ENCODE measurements around the gene MXD1. TPM values are rescaled to one million over a fixed set of nuclear protein-coding genes. Genes with fewer than 3 reads are reported as not detected.

The MXD1 gene
- total RNA-seq, 1 donor from 2014 or later, result 10.9 TPM

DNA sequence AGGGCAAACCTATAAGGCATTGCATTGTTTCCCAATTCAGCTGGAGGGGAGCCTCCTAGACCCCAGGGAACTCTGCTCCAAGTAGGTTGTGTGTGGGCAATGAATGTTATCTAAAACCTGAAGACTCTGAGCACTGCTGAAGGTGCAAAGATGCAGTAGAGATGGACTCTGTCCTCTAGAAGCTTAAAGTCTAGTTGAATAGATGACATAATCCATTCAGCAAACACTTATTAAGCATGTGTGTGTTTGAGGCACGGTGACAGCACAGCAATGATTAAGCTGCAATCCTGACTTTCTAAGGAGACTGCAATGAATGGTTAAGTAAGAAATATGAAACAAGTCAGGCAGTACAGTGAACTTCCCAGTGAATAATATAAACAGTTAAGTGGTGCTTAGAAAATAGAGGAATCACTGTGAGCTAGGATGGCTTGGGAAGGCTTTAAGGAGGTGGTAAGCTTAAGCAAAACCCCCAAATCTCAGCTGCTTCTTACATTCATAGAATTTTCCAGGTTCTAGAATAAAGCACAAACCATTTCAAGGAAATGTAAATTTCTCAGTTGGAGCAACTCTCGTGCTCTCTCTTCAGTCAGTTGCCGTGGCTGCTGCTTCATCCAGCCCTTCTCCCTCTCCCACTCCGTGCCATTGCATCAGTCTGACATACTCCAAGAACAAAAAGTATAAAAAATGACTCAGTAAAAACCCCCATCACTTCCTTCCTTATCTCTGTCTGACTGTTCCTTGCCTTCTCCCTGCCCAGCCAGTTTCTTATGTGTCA is 19.1 kb downstream of the MXD1 start:
- Mint-ChIP-seq H3K36me3 (ENCODE audit: low read depth) (peaks cover 61% of the 10 kb centered on the region), H3K27ac (no peak overlapping the region), H3K27me3 (no peaks in the 10 kb centered on the region), H3K9me3 (no peaks in the 10 kb centered on the region), H3K4me3 (no peak overlapping the region), H3K4me1 (peaks cover 10% of the 10 kb centered on the region)
- TF ChIP-seq, protein P1, sequence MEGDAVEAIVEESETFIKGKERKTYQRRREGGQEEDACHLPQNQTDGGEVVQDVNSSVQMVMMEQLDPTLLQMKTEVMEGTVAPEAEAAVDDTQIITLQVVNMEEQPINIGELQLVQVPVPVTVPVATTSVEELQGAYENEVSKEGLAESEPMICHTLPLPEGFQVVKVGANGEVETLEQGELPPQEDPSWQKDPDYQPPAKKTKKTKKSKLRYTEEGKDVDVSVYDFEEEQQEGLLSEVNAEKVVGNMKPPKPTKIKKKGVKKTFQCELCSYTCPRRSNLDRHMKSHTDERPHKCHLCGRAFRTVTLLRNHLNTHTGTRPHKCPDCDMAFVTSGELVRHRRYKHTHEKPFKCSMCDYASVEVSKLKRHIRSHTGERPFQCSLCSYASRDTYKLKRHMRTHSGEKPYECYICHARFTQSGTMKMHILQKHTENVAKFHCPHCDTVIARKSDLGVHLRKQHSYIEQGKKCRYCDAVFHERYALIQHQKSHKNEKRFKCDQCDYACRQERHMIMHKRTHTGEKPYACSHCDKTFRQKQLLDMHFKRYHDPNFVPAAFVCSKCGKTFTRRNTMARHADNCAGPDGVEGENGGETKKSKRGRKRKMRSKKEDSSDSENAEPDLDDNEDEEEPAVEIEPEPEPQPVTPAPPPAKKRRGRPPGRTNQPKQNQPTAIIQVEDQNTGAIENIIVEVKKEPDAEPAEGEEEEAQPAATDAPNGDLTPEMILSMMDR (IDR thresholded peaks at IDR 0.05), result no peak
- no peak for ATAC-seq (ENCODE audit: low read depth)
- no peak for DNase-seq
- intact Hi-C loops (cut with micrococcal nuclease), result no loop called here
- ChIA-PET POLR2A (interaction anchor here (0.6 kb wide), 1 partner anchor 211 kb away, joined by 3 read pairs; no protein-coding TSS in a partner anchor), CTCF (no interaction called here)

DNA sequence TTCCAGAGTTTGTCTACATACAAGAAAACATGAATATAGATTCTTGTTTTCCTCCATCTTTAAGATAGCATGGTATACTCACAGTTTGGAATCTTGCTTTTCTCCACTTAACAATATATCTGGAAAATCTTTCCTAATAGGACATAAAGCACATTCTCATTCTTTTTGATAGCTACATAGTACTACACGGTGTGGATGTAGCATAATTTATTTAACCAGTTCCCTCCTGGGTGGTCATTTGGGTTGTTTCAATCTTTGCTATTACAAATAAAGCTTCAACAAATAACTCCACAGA is 19.7 kb downstream of the MXD1 start:
- Mint-ChIP-seq H3K4me3 (no peak overlapping the region), H3K27ac (no peak overlapping the region), H3K27me3 (no peaks in the 10 kb centered on the region), H3K36me3 (ENCODE audit: low read depth) (peaks cover 62% of the 10 kb centered on the region), H3K9me3 (no peaks in the 10 kb centered on the region), H3K4me1 (peaks cover 10% of the 10 kb centered on the region)
- intact Hi-C loops (cut with micrococcal nuclease), result no loop called here
- DNase-seq, result no peak
- no peak for ATAC-seq (ENCODE audit: low read depth)
- ChIA-PET CTCF (no interaction called here), POLR2A (interaction anchor here (0.6 kb wide), 1 partner anchor 210 kb away, joined by 3 read pairs; no protein-coding TSS in a partner anchor)
- TF ChIP-seq, protein P1 (IDR thresholded peaks at IDR 0.05), result no peak

DNA sequence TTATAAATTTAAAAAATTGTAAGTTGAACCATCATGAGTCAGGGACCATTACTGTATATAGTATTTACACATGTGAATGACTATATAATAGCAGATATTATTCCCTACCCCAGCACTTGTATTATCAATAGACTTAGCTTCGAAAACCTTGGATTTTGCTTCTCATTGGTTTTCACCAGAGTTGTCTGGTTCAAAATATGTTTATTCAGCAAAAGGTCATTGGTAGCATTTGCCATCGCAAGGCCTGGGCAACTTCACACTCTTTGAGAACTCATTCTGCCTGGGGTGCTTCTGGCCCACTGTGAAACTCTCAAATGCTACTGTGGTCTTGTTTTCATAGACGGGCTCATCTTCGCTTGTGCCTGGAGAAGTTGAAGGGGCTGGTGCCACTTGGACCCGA is 20.1 kb downstream of the MXD1 start:
- H3K4me1 Mint-ChIP-seq, result peaks cover 10% of the 10 kb centered on the region
- ChIA-PET CTCF (no interaction called here), POLR2A (no interaction called here)
- H3K36me3 Mint-ChIP-seq (ENCODE audit: low read depth), result peaks cover 62% of the 10 kb centered on the region
- TF ChIP-seq, protein P1 (IDR thresholded peaks at IDR 0.05), result no peak
- H3K9me3 Mint-ChIP-seq, result no peaks in the 10 kb centered on the region
- no peak overlapping the region for H3K27ac Mint-ChIP-seq
- no peaks in the 10 kb centered on the region for H3K27me3 Mint-ChIP-seq
- DNase-seq (no peak), ATAC-seq (ENCODE audit: low read depth) (no peak)
- intact Hi-C loops (cut with micrococcal nuclease), result no loop called here
- H3K4me3 Mint-ChIP-seq, result no peak overlapping the region

DNA sequence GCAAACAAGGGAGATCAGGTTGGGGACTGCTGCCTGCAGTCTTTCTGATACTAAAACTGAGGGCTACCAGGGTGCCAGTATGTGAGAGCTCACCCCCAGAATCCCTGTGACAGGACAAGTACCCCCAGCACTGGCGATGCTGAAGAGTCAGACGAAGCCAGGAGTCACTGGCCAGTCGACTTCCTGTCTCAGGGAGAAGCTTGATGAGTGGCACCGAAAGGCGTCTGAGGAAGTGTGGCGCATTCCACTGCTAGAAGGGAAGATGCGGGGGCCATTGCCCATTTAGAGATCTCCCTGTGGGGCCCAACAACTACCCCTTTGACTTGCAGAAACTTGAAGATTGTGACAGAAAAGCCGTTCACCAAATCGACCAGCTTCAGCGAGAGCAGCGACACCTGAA is 22.0 kb downstream of the MXD1 start:
- H3K4me1 Mint-ChIP-seq, result peaks cover 7% of the 10 kb centered on the region
- TF ChIP-seq, protein P1 (IDR thresholded peaks at IDR 0.05), result no peak
- no peaks in the 10 kb centered on the region for H3K9me3 Mint-ChIP-seq
- ATAC-seq (ENCODE audit: low read depth) (no peak), DNase-seq (no peak)
- no peak overlapping the region for H3K27ac Mint-ChIP-seq
- ChIA-PET CTCF (no interaction called here), POLR2A (no interaction called here)
- intact Hi-C loops (cut with micrococcal nuclease), result no loop called here
- H3K36me3 Mint-ChIP-seq (ENCODE audit: low read depth), result peaks cover 78% of the 10 kb centered on the region
- no peaks in the 10 kb centered on the region for H3K27me3 Mint-ChIP-seq
- no peak overlapping the region for H3K4me3 Mint-ChIP-seq

DNA sequence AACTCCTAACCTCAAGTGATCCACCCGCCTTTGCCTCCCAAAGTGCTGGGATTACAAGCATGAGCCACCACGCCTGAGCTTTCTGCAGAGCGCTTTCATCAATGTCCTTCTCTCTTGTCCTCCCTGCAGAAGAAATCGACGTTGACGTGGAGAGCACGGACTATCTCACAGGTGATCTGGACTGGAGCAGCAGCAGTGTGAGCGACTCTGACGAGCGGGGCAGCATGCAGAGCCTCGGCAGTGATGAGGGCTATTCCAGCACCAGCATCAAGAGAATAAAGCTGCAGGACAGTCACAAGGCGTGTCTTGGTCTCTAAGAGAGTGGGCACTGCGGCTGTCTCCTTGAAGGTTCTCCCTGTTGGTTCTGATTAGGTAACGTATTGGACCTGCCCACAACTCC is 23.1 kb downstream of the MXD1 start:
- POLR2A ChIA-PET, result interaction anchor here (1.2 kb wide), 1 partner anchor 25 kb away, joined by 3 read pairs; no protein-coding TSS in a partner anchor

More for the DNA sequence above, 23.1 kb downstream of the MXD1 start:
- ATAC-seq (ENCODE audit: low read depth), result no peak
- no peak for DNase-seq
- TF ChIP-seq, protein P1 (IDR thresholded peaks at IDR 0.05), result no peak
- Mint-ChIP-seq H3K27me3 (no peaks in the 10 kb centered on the region), H3K4me1 (peaks cover 7% of the 10 kb centered on the region), H3K9me3 (no peaks in the 10 kb centered on the region), H3K36me3 (ENCODE audit: low read depth) (peaks cover 82% of the 10 kb centered on the region), H3K27ac (no peak overlapping the region), H3K4me3 (no peak overlapping the region)
- CTCF ChIA-PET, result no interaction called here
- intact Hi-C loops (cut with micrococcal nuclease), result no loop called here

Measured in activated B cell treated with CpG ODN at 0.5 μM for 24 hours (primary cell).